Eye (tissue), 1 donor: ENCODE results near the gene KIRREL3.

Experiments used
- DNase-seq: peaks from one replicate; pipeline ENCODE4 v3.0.0-alpha.2; 2015

The KIRREL3 gene

DNA sequence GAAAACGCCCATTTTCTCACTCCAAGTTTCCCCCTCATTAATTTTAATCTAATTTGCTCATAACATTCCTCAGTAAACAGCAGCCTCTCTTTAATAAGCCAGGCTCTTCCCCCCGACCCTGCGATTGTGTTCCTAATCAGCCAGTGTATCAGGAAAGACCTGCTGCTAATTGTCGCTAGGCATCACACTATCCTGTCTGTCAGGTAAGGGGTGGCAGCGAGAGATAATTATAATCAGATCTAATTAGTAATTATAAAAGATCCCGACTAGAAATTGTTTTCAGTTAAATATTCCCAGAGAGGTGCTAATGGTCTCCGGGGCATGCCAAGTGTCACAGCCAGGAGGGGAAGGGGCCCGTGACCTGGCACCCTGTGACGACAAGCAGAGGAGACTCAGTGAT is 502.3 kb downstream of the KIRREL3 start:
- DNase-seq = peak; percentile 35

DNA sequence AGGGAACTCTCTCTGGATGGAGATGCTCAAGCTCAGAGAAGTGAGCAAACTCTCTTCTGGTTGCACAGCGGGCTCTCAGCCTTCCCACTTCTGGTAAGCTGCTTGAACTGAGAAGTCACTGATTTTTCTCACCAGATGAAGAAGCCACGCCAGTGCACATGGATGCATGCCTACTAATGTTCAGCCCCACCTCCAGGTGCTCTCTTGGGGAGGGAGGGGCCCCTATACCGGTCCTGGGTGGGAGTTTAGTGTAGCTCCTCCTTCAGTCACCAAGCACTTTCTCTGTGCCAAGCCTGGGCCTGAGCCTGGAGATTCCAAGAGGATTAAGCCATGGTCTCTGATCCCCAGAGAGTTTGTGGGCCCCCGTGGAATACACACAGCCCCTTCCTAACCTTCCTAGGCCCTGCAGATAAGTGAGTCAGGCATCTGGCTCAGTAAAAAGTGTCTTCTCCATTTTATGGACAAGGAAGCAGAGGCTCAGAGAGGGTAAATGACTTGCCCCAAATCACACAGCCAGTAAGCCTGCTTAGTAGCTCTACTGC is 502.9 kb downstream of the KIRREL3 start:
- DNase-seq = peak; percentile 30

DNA sequence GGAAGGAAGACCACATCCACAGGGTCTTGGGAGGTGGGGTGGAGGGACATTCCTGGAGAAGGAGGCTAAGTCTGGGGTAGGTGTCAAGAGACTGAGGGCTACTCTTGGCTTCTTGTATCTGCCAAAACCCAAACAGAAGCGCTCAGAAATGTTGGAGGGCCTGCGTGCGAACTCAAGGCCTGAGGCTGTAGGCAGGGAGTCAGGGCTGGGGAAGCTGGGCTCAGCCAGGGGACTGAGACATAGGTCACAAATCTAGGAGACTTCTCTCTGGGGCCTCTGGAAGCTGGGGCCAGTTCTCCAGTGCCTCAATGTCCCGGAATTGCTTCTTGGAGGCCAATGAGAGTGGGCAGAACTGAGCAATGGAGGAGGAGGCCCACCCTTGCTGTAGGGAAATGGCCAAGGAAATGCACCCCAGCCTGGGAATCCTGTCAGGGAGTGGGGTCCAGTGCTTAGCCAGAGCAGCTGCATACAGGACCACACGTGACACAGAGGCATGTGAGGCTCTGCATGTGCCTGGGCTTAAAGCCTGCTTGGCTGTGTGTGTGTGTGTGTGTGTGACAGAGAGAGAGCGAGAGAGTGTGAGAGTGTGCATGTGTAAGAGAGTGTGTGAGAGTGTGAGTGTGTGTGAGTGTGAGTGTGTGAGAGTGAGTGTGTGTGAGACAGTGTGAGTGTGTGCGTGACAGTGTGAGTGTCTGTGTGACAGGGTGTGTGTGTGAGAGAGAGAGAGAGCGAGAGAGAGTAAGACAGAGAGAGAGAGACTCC is 503.8 kb downstream of the KIRREL3 start:
- DNase-seq = peak; percentile 62

DNA sequence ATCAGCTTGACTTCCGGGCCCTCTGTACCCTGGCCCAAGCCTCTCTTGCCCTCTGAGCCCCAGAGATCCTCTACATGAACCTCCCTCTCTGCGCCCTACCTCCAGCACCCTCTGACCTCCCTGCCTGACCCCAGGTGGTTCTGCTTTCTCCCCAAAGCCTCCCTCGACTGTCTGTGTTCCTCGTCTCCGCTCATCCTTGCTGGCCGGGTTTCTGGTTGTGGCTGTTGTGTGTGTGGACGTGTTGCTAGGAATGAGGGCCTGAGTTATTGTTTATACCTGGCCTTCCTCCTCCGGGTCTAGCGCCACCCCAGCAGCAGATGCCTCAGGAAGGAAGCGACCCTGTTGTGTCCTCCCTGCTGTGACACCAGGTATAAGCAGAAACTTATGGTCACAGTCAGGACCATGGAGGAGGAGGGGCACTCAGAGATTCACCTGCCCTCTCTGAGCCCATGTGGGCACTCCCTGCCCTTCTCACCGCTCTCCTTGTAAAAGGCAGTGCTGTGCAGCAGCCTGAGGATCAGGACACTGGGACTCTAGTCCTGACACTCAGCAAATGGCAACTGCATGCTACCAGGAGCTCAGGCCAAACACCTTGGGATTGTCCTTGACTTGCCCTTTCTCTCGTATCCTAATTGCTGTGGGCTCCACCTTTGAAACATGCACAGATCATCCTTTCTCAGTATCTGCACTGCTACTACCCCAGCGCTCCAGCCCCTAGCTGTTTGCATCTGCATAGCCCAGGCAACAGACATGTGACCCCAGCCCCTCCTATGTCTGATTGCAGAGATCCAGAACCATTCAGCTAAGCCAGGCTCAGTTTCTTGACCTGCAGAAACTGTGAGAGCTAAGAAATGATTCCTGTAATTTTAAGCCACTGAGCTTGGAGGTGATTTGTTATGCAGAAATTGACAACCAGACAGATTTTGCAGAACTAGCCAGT is 505.0 kb downstream of the KIRREL3 start:
- peak; percentile 48 for DNase-seq

DNA sequence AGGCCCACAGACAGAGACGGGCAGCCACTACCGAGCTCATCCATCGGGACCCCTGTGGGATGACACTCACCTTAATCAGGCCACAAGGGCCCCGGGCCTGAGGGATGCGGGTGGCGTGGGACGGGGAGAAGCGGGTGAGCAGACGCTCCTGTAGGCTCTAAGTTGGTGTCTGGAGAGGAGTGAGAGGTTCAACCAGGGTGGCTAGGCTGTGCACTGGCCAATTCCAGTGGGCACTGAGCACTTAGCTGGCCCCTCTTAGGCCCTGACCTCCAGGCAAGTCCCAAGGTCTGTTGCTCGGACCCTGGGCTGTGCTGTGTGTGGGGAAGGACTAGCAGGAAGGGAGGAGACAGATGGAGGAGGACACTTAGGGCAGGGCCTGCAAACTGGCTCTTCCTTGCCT is 505.7 kb downstream of the KIRREL3 start:
- DNase-seq = no peak

DNA sequence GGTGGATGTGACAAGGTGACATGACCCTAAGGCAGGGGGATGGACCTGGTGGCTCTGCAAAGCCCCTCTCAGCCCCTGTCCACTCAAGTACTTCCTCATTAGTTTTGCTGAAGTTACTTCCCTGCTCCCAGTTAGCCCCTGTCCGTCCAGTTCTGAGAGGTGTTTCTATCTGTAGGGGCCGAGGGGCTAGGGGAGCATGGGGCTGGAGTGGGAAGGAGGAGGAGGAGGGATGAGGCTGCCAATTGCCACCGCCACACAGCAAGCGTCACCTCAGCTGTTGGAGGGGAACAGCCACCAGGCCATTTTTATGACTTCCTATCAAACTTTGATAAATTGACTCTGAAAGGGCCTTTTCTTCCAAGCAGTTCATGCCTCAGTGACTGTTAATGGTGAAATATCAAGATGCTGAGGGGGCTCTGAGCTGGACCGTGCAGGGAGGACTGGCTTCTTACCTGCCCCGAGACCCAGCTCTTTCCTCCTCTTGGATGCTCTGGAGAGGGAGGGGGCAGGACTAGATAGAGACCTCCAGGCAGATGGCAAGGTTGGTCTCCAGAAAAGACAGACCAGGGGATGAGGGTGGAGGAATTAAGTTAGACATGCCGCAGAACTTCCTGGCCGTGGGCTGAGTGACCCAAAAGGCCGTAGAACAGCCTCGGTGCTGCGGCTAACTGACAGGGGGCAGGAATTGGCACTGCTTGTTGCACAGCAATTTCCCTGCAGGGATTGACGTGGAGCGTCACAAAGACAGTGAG is 508.1 kb downstream of the KIRREL3 start:
- no peak for DNase-seq

DNA sequence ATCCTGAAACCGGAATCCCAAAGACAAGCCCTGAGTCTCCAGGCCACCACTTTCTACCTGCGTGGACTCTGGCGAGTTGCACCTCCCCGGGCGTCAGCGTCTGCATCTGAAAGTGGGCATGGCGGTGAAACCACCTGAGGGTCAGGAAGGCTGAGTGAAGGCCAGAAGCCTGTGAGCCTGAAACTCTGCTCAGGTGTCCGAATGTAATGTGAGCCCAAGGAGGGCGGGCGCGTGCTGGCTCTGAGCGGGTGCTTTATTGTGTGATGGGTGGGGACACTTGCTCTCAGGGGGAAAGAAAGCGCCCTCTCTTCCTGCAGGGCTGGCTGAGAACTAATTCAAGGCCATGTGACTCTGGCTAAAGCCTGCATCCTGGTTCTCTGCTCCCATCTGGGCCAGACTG is 509.5 kb downstream of the KIRREL3 start:
- no peak for DNase-seq

DNA sequence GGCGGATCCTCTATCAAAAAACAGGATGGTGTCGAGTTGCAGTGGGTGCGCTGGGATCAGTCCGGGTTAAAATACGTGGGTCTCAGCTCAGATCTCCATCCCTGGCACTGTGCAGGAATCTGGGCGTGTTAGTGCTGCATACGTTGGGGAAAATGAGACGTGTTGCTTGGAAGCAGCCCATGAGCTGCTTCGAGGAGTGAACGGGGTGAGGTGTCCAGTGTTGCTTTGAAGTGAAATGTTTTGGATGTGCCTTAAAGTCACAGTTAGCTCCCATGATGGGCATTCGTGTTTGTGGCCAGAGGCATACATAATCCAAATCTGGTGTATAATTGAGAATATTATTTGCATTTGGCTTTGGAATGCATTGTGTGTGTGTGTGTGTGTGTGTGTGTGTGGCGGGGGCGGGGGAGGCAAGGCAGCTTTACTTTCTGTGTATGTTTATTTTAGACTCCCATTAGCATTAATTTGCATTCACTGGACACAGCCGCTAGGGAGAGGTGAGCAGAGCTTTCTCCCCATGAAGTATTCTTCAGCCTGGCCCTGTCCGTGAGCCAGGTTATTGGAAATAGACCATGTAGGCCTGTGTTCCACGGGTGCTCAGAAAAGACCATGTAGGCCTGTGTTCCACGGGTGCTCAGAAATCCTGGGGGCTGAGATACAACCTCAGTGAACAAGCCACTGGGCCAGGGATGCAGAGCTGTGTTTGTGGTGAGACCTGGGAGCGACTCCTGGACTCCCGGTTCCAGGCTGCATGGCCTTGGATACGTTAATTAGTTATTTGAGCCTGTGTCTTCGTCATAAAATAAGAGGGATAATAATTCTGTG is 510.5 kb downstream of the KIRREL3 start:
- no peak for DNase-seq

DNA sequence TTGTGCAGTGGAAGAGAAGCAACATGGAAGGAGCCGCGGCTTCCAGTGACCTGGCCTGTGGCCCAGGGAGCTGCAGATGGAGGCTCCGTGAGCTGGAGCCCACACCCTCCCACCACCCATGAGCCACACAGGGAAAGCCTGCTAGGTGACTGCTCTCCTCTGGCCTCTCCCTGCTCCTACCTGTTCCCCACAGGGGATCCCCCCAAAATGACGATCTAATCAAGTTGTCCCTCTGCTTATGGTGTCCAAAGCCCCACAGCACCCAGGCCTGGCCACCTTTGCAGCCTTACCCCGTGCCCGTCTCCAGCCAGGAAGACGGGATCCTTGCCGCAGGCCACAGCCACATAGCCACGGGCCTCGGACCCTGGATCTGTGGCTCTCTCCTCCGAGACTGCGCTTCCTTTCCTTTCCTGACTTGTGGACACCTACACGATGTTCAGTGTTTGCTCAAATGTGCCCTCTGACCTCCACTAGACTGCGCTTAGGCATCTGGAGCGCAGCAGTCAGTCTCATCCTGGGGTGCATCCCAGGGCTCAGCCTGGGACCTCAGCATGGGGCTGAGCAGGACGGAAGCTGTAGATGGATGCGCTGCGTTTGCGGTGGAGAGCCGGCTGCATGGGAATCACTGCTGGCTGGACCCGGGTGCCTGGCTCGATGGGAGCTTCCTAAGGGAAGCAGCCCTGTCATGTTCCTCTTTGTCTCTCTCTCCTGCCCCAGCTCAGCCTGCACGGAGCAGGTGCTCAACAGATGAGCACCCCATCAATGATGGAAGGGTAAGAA is 511.8 kb downstream of the KIRREL3 start:
- DNase-seq = no peak

DNA sequence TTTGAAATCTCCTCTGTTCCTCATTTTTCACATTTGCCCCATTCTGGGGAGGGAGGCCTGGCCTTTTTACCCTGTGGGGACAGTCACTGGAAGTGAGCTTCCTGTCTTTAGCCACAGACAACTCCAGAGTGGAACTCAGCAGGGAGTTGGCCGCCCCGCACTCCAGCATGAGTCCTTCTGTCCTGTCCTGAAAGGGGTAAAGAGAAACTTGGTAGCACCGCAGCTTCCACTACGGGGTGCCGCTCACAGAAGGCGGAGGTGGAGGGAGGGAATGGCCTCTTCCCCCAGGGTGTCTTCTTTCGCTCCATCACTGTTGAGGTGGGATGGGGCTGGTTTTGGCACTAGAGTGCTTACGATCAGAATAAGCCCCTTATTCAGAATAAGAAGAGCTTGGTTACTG is 512.9 kb downstream of the KIRREL3 start:
- no peak for DNase-seq

DNA sequence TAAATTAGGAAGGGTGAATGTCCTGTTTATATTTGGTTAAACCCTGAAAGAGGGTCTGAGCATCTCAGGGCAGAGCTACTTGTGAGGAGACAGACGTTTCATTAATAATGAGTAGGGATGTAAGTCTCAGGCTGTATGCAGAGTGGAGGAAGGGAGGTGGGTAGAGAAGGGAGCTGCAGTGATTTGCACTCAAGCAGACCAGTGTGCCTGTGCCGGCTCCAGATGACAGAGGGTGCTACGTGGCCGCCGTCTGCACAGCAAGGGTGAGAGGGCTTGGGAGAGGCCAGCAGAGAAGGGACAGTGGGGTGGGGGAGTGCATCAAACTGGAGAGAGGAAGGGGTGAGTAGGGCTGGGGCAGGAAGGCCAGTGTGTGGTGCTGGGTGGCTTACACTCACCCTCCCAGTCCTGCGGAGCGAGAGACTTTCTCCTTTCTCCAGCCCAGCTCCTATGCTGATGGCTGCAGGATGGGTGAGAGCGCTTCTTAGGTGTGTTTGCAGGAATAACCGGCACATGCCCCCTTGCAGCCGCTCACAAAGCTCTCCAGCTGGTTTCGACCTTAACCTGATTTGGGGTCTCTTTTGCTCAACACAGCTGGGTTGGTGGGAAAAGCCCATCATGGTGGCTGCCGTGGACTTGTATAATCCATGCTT is 514.5 kb downstream of the KIRREL3 start:
- DNase-seq = no peak

DNA sequence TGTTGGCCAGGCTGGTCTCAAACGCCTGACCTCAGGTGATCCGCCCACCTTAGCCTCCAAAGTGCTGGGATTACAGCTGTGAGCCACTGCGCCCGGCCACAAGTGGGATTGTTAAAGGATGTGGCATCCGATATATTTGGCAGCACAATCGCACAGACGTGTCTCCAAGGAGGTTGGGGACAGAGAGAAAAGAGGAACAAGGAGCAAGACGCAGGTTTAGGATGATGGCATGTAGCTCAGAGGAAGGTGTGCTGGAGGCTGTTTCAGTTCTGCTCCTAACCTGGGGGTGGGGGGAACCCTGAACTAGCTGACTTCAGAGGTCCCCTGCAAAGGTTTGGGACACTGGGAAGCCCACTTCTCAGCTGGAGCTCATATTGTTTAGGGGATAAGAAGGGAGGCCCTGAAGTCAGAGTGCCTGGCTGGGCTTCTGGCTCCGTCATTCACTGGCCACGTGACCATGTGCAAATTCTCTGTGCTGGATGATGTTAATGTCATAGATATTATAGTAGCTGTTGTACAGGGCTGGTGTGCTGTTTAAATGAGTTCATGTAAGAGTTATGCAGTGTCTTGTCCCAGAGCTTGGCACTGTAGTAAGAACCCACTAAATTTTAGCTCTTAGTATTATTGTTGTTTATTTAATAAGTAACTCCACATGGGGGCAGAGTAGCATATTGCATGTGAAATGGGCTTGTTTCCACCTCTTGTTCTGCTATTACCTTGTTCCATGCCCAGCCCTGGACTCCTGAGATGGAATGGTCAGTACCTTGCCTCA is 515.4 kb downstream of the KIRREL3 start:
- no peak for DNase-seq

DNA sequence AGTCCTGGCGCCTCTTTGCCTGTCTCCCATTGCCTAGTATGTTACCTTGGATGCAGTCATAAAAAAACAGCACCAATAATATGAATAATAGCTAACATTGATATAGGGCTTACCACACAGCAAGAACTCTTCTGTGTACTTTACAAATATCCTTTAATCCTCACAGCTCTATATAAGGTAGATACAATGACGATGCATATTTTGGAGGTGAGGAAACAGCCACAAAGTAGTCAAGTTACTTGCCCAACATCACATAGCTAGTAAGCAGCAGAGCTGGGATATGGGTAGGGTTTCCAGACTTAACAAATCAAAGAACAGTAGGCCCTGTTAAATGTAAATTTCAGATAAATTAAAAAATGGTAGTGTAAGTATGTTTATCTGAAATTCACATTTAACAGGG is 516.3 kb downstream of the KIRREL3 start:
- no peak for DNase-seq

DNA sequence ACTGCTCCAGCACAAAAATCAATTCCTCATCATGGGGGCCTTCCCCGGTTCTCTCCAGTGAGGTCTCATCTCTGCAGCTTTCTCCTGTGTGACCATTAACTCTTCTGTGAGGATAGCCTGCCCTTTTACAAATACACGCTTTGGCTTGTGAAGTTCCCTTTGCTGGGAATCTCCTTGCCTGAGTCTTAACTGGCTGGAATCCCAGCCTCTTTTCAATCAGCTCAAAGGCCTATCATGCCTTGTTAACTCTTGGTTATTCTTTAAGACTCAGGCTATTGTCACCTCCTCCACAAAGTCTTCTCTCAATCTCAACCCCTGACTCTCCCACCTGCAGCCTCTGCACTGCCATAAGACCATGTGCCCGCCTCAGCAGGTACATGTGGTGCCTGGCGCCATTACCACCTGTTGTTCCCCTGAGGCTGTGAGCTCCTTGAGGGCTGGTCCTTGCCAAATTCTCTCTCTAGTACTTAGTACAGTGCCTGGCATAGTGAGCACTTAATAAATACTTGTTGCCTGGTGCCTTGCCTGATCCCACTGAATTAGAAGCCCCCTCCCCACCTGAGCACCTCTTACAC is 516.9 kb downstream of the KIRREL3 start:
- no peak for DNase-seq

DNA sequence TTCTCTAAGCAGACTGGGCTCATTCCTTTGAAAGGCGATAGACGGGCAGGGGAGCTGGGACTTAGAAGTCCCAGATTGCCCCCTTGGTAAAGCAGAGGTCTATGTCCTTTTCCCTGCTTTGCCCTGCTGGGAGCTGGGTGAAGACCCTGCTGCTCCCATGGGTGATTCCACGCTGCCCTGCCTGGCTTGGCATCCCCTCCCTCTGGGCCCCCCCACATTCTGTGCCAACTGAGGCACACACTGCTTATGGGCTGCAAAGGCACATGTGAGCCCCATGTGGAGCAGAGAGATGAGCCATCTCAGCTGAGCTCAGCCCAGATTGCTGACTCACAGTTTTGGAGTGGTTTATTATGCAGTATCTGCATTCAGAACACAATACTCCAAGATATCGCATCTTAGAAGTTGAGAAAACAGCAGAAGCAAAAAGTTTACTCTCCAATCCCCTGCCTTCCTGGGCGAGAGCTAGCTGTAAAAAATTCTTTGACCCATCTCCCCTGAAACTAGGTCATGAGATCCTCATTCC is 517.9 kb downstream of the KIRREL3 start:
- no peak for DNase-seq

DNA sequence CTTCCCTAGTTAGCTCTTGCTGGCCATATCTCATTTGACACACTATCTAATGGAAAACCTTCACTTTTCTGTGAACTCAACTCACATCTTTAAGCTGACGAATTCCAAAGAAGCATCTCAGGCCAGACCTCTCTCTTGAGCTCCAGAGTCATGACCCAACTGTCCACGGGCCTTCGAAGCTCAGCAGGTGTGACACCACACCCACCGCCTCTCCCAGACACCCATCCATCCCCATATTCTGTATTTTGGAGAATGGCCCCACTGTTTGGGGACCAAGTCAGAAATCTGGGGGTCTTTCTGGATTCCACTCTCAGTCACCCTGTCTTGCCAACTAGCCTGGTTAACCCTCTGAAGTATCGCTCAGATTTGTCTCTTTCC is 519.3 kb downstream of the KIRREL3 start:
- DNase-seq = no peak

DNA sequence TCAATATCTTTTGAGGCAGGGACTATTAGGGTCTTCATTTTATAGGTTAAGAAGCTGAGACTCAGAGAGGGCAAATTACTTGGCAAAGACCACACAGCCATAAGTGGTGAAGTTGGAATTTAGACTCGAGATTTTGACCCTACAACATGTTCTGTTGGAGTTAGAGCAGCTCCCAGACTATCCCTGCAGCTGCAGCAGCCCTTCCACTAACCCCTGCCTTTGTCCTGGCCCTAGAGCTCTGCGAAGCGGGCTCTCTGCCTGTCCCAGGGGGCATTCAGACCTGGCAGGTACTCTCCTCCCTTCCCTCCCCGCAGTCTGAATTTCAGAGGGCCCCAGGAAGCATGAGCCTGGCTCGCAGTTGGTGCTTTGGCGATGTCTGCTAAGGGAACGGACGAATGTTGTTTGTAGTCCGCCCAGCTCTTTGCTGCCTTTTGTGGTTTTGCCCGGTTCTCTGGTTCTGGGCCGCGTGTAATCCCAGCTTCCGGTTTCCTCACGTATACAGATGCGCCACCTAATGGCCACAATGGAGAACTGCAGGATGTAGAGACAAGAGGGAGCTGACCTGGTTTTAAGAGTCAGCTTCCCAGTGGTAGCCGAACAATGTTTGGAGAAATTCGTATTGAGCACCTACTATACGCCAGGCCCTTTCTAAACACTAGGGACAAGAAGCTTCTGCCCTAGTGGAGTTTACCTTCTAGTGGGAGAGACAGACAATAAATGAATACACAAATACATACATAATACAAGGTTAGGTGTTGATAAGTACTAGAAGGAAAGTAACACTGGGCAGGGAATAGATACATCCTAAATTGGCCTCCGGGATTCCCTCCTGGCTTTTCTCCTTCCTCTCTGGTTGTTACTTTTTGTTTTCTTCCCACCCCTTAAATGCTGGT is 519.9 kb downstream of the KIRREL3 start:
- peak; percentile 95 for DNase-seq

DNA sequence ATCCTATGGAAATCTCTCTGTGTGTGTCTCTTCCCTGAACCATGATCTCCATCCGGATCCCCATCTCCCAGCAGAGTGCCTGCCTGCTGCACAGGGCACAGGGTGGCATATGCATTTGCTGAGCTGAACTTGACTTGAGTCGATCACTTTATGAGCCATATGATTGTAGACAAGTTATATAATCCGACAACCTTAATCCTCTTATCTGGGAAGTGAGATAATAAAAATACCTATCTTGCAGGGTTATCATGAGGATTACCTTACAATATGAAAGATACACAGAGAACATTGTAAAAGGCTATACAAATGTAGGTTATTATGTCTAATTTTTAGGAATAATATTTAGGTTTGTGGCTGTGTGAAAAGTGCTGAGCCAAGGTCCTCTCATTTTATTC is 520.6 kb downstream of the KIRREL3 start:
- DNase-seq = no peak
